Trophoblast cell (in vitro differentiated cells and primary cell): ENCODE data around the gene ZC2HC1B.

Experiments used
- DNase-seq, 2 donors: peaks; one replicate each; pipeline ENCODE4 v3.0.0-alpha.2; 2016
- H2AFZ ChIP-seq: 2 replicates; pipeline ENCODE4 v1.6.1; 2013; ENCODE audit warnings: low read length, moderate library complexity, mild to moderate bottlenecking; ENCODE audit not compliant: insufficient read depth, poor library complexity
- H2AK5ac ChIP-seq: 2 replicates; pipeline ENCODE4 v1.6.1; 2013; ENCODE audit warnings: mild to moderate bottlenecking, low read length
- H2BK120ac ChIP-seq: 2 replicates; pipeline ENCODE4 v1.6.1; 2013; ENCODE audit warnings: low read length, mild to moderate bottlenecking, moderate library complexity; ENCODE audit not compliant: insufficient read depth, poor library complexity
- H2BK12ac ChIP-seq: 2 replicates; pipeline ENCODE4 v1.6.1; 2013; ENCODE audit warnings: mild to moderate bottlenecking, low read length, moderate library complexity
- H2BK5ac ChIP-seq: 2 replicates; pipeline ENCODE4 v1.6.1; 2013; ENCODE audit warnings: low read length, low read depth, moderate library complexity, mild to moderate bottlenecking; ENCODE audit not compliant: poor library complexity
- H3K14ac ChIP-seq: 2 replicates; pipeline ENCODE4 v1.6.1; 2013; ENCODE audit warnings: mild to moderate bottlenecking, low read length
- H3K18ac ChIP-seq: 2 replicates; pipeline ENCODE4 v1.6.1; 2013; ENCODE audit warnings: mild to moderate bottlenecking, low read length
- H3K23ac ChIP-seq: 2 replicates; pipeline ENCODE4 v1.6.1; 2013; ENCODE audit warnings: low read length
- H3K27ac ChIP-seq: 2 replicates; pipeline ENCODE4 v1.5.1; 2013; ENCODE audit warnings: low read depth, mild to moderate bottlenecking, inconsistent platforms, low read length, moderate library complexity
- H3K27me3 ChIP-seq: 2 replicates; pipeline ENCODE4 v1.6.1; 2013; ENCODE audit warnings: inconsistent platforms, mild to moderate bottlenecking, low read length, moderate library complexity; ENCODE audit not compliant: insufficient read depth
- H3K36me3 ChIP-seq, 2 experiments: 1 replicate in 1 of 2; 2 replicates in 1 of 2; pipeline ENCODE4 v1.6.1; 2013; ENCODE audit warnings: low read length in 2 of 2, mild to moderate bottlenecking in 2 of 2, moderate library complexity in 1 of 2; ENCODE audit not compliant: insufficient read depth in 2 of 2, control insufficient read depth in 1 of 2
- H3K4ac ChIP-seq: 2 replicates; pipeline ENCODE4 v1.6.1; 2013; ENCODE audit warnings: low read depth, mild to moderate bottlenecking, low read length, moderate library complexity
- H3K4me1 ChIP-seq, 2 experiments: 1 replicate in 1 of 2; 2 replicates in 1 of 2; pipeline ENCODE4 v1.6.1; 2013; ENCODE audit warnings: low read length in 2 of 2, mild to moderate bottlenecking in 2 of 2, moderate library complexity in 1 of 2; ENCODE audit not compliant: insufficient read depth in 2 of 2, control insufficient read depth in 1 of 2
- H3K4me2 ChIP-seq: 2 replicates; pipeline ENCODE4 v1.6.1; 2013; ENCODE audit warnings: inconsistent platforms, mild to moderate bottlenecking, low read length, moderate library complexity
- H3K4me3 ChIP-seq: 2 replicates; pipeline ENCODE4 v1.5.1; 2013; ENCODE audit warnings: mild to moderate bottlenecking, low read depth, low read length, inconsistent platforms
- H3K79me1 ChIP-seq: one replicate; pipeline ENCODE4 v1.6.1; 2013; ENCODE audit warnings: low read length
- H3K79me2 ChIP-seq: 2 replicates; pipeline ENCODE4 v1.6.1; 2013; ENCODE audit warnings: low read length, mild to moderate bottlenecking; ENCODE audit not compliant: control insufficient read depth, insufficient read depth, poor library complexity
- H3K9ac ChIP-seq: 2 replicates; pipeline ENCODE4 v1.6.1; 2013; ENCODE audit warnings: mild to moderate bottlenecking, low read length
- H3K9me3 ChIP-seq: 2 replicates; pipeline ENCODE4 v1.6.1; 2013; ENCODE audit warnings: low read depth, mild to moderate bottlenecking, control low read depth, inconsistent platforms, low read length; ENCODE audit not compliant: insufficient read depth
- H4K12ac ChIP-seq: 2 replicates; pipeline ENCODE4 v1.6.1; 2013; ENCODE audit warnings: low read depth, mild to moderate bottlenecking, low read length, moderate library complexity
- H4K8ac ChIP-seq: 2 replicates; pipeline ENCODE4 v1.6.1; 2013; ENCODE audit warnings: low read depth, mild to moderate bottlenecking, low read length, moderate library complexity
- H4K91ac ChIP-seq: one replicate; pipeline ENCODE4 v1.6.1; 2013; ENCODE audit warnings: low read depth, mild to moderate bottlenecking, low read length, moderate library complexity
- WGBS: extraction: QIAGEN DNeasy Blood & Tissue Kit; methylation state at CpG from one replicate; pipeline ENCODE4 v1.1.7; 2013; ENCODE audit warnings: missing lambda C conversion rate; ENCODE audit not compliant: insufficient read length, insufficient coverage; ENCODE audit errors: extremely low coverage; 5-methylcytosine and 5-hydroxymethylcytosine counted together

Gene ZC2HC1B

GRCh38 chr6:143940011-143940597 lies 75.8 kb downstream of the ZC2HC1B start:
- H3K27me3 ChIP-seq, result no peaks in the 10 kb centered on the region
- no peak overlapping the region for H2AK5ac ChIP-seq
- H3K9me3 ChIP-seq, result no peaks in the 10 kb centered on the region
- WGBS, result no CpG with 5 or more reads among the region's 4 CpGs
- no peak overlapping the region for H3K9ac ChIP-seq
- H3K4ac ChIP-seq, result no peak overlapping the region
- DNase-seq, result peak; percentile 54 to 74
- no peak overlapping the region for H3K14ac ChIP-seq
- H3K23ac ChIP-seq, result no peak overlapping the region
- H3K4me1 ChIP-seq, result peaks cover 0 to 3% of the 10 kb centered on the region in 2 experiments
- no peak overlapping the region for H3K18ac ChIP-seq
- H3K79me2 ChIP-seq, result no peaks in the 10 kb centered on the region
- no peak overlapping the region for H2BK120ac ChIP-seq
- H3K79me1 ChIP-seq, result no peaks in the 10 kb centered on the region
- H3K4me3 ChIP-seq, result no peak overlapping the region
- no peak overlapping the region for H3K27ac ChIP-seq
- no peak overlapping the region for H4K8ac ChIP-seq
- H3K4me2 ChIP-seq, result no peak overlapping the region
- H4K91ac ChIP-seq, result no peak overlapping the region
- no peak overlapping the region for H2AFZ ChIP-seq
- no peak overlapping the region for H4K12ac ChIP-seq
- H2BK12ac ChIP-seq, result no peak overlapping the region
- H2BK5ac ChIP-seq, result no peak overlapping the region
- no peaks in the 10 kb centered on the region for H3K36me3 ChIP-seq

GRCh38 chr6:143941852-143942627 lies 77.8 kb downstream of the ZC2HC1B start:
- no peaks in the 10 kb centered on the region for H3K36me3 ChIP-seq
- H3K4me3 ChIP-seq, result no peak overlapping the region
- H3K4ac ChIP-seq, result no peak overlapping the region
- no peak overlapping the region for H2BK120ac ChIP-seq
- no peaks in the 10 kb centered on the region for H3K79me2 ChIP-seq
- no peak overlapping the region for H2AK5ac ChIP-seq
- H3K18ac ChIP-seq, result no peak overlapping the region
- H2BK5ac ChIP-seq, result no peak overlapping the region
- no peak overlapping the region for H4K91ac ChIP-seq
- H3K27ac ChIP-seq, result no peak overlapping the region
- H2AFZ ChIP-seq, result no peak overlapping the region
- DNase-seq, result peak in 1 of 2 donors; percentile 67
- no peak overlapping the region for H3K4me2 ChIP-seq
- no peak overlapping the region for H3K14ac ChIP-seq
- H4K8ac ChIP-seq, result no peak overlapping the region
- H2BK12ac ChIP-seq, result no peak overlapping the region
- 100% methylated on average over 2 of the region's 20 CpGs for WGBS
- H3K23ac ChIP-seq, result no peak overlapping the region
- peaks cover 0 to 3% of the 10 kb centered on the region in 2 experiments for H3K4me1 ChIP-seq
- H4K12ac ChIP-seq, result no peak overlapping the region
- no peaks in the 10 kb centered on the region for H3K79me1 ChIP-seq
- H3K27me3 ChIP-seq, result no peaks in the 10 kb centered on the region
- H3K9ac ChIP-seq, result no peak overlapping the region
- peaks cover 2% of the 10 kb centered on the region for H3K9me3 ChIP-seq

GRCh38 chr6:143948208-143948607 lies 83.9 kb downstream of the ZC2HC1B start:
- H2AFZ ChIP-seq, result no peak overlapping the region
- no peak overlapping the region for H2AK5ac ChIP-seq
- WGBS, result no CpG with 5 or more reads among the region's 7 CpGs
- H3K23ac ChIP-seq, result no peak overlapping the region
- no peak overlapping the region for H3K4me2 ChIP-seq
- H4K8ac ChIP-seq, result no peak overlapping the region
- DNase-seq, result no peak
- H3K9ac ChIP-seq, result no peak overlapping the region
- no peaks in the 10 kb centered on the region for H3K79me1 ChIP-seq
- H3K14ac ChIP-seq, result no peak overlapping the region
- H4K91ac ChIP-seq, result no peak overlapping the region
- no peak overlapping the region for H3K27ac ChIP-seq
- no peak overlapping the region for H2BK120ac ChIP-seq
- H3K36me3 ChIP-seq, result no peaks in the 10 kb centered on the region
- H3K4ac ChIP-seq, result no peak overlapping the region
- H3K4me1 ChIP-seq, result no peaks in the 10 kb centered on the region
- no peak overlapping the region for H4K12ac ChIP-seq
- H3K27me3 ChIP-seq, result no peaks in the 10 kb centered on the region
- no peak overlapping the region for H3K18ac ChIP-seq
- H2BK12ac ChIP-seq, result no peak overlapping the region
- no peak overlapping the region for H3K4me3 ChIP-seq
- no peak overlapping the region for H2BK5ac ChIP-seq
- peaks cover 6% of the 10 kb centered on the region for H3K9me3 ChIP-seq
- no peaks in the 10 kb centered on the region for H3K79me2 ChIP-seq

GRCh38 chr6:143949535-143949934 lies 85.3 kb downstream of the ZC2HC1B start:
- Histone ChIP-seq H3K18ac (no peak overlapping the region), H3K36me3 (no peaks in the 10 kb centered on the region), H3K79me2 (no peaks in the 10 kb centered on the region), H2BK12ac (no peak overlapping the region), H2BK120ac (no peak overlapping the region), H3K9me3 (peaks cover 6% of the 10 kb centered on the region), H3K9ac (no peak overlapping the region), H2AK5ac (no peak overlapping the region), H2BK5ac (no peak overlapping the region), H2AFZ (no peak overlapping the region), H3K23ac (no peak overlapping the region), H4K91ac (no peak overlapping the region), H3K4me3 (no peak overlapping the region), H3K4me1 (no peaks in the 10 kb centered on the region), H4K12ac (no peak overlapping the region), H3K14ac (no peak overlapping the region), H3K27me3 (no peaks in the 10 kb centered on the region), H4K8ac (no peak overlapping the region), H3K79me1 (no peaks in the 10 kb centered on the region), H3K27ac (no peak overlapping the region), H3K4me2 (no peak overlapping the region), H3K4ac (no peak overlapping the region)
- no peak for DNase-seq
- WGBS, result no CpG with 5 or more reads among the region's 1 CpG
